ENCODE data around the gene KCNQ2.

KCNQ2 gene

DNA sequence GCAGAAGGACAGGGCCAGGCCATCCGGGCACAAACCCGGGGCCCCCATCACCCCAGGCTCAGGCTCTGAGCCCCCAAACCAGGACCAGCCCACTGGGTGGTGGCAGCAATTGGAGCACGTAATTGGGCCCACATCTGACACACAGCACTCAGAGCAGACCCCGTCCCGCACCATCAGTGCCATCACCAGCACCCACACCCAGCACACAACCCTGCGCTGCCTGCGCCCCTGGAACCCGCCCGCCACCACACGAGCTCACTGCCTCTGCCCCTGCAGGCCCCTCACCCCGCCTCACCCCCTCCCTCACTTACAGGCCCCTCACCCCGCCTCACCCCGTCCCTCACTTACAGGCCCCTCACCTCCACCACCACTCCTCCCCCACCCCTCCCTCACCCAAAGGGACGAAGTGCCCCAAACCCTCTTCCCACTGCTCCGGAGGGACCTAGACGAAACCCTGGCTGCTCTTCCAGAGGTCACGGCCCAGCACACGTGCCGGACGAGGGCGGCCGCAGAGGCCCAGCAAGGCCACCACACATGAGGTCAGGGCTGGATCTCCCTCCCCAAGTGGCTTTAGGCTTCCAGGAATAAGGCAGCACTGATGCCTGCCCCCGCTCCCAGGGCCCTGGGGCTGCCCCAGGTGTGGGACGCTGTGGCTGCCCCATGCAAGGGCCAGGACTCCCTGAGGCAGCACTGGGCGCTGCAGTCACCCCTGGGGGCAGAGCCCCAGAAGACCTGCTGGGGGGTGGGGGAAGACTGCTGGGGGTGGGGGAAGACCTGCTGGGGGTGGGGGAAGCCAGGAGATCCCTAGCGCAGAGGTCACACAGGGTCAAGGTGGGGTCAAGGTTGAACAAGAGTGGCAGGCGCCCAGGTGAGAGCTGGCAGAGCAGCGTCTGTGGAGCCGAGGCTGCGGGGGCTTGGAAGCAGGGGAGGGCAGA, 22.4 kb downstream of the KCNQ2 start:
- DNase-seq (no peak), ATAC-seq (no peak)
- Mint-ChIP-seq H3K4me1 (peaks cover 1% of the 10 kb centered on the region), H3K4me3 (no peak overlapping the region), H3K36me3 (ENCODE audit: low read depth) (no peaks in the 10 kb centered on the region), H3K27ac (no peak overlapping the region), H3K9me3 (no peaks in the 10 kb centered on the region), H3K27me3 (peaks cover 28% of the 10 kb centered on the region)

- ATAC-seq (no peak), DNase-seq (no peak)
- H3K4me3 Mint-ChIP-seq = no peak overlapping the region
- H3K9me3 Mint-ChIP-seq = no peaks in the 10 kb centered on the region
- no peaks in the 10 kb centered on the region for H3K4me1 Mint-ChIP-seq
- peaks cover 21% of the 10 kb centered on the region for H3K27me3 Mint-ChIP-seq
- no peaks in the 10 kb centered on the region for H3K36me3 Mint-ChIP-seq (ENCODE audit: low read depth)
- no peak overlapping the region for H3K27ac Mint-ChIP-seq
These were observed 23.4 kb downstream of the KCNQ2 start for GRCh38 chr20:63449025-63449424.

DNA sequence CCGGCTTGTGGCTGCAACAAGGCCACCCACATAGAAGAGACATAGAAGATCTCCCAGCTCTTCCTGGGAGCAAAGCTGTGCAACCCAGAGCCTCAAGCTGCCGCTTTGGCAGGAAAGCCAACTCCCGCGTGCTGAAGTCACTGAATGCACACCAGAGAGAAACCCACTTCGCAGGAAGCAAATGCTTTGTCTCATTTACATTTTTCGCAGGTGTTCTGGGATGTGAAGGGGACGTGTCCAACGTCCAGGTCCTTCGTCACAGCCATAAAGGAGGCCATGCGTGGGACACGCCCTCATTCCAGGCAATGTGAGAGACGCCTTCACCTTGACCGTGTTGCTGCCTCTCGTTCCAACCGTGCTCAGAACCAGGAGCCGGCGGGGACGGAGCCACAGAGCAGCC, 24.4 kb downstream of the KCNQ2 start:
- Mint-ChIP-seq H3K36me3 (ENCODE audit: low read depth) (no peaks in the 10 kb centered on the region), H3K4me1 (peaks cover under 1% of the 10 kb centered on the region)

DNA sequence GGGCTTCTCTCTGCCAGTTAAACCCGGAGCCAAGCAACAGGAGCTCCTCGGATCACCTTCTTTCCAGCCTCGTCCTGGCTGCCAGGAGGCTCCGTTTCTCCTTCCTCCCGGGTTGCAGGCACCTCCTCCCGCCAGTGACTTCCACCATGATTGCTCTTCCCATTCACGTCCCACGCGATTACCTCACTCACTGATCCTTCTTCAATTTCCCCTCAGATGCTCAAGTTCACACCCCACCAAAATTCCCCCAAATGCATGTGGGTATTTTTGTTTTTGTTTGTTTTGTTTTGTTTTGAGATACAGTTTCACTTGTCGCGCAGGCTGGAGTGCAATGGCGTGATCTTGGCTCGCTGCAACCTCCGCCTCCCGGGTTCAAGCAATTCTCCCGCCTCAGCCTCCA, 25.1 kb downstream of the KCNQ2 start:
- Mint-ChIP-seq H3K9me3 (no peaks in the 10 kb centered on the region), H3K27me3 (peaks cover 12% of the 10 kb centered on the region), H3K4me1 (peaks cover 4% of the 10 kb centered on the region), H3K36me3 (ENCODE audit: low read depth) (no peaks in the 10 kb centered on the region), H3K4me3 (no peak overlapping the region), H3K27ac (no peak overlapping the region)
- DNase-seq (no peak), ATAC-seq (no peak)

More for the DNA sequence above, 24.4 kb downstream of the KCNQ2 start:
- ATAC-seq (no peak), DNase-seq (no peak)
- peaks cover 12% of the 10 kb centered on the region for H3K27me3 Mint-ChIP-seq
- H3K4me3 Mint-ChIP-seq = no peak overlapping the region
- H3K27ac Mint-ChIP-seq = no peak overlapping the region
- H3K9me3 Mint-ChIP-seq = no peaks in the 10 kb centered on the region

GRCh38 chr20:63446216-63447024, 26.0 kb downstream of the KCNQ2 start:
- no peak for ATAC-seq

GRCh38 chr20:63445075-63445734, 27.2 kb downstream of the KCNQ2 start:
- no peaks in the 10 kb centered on the region for H3K9me3 Mint-ChIP-seq
- no peaks in the 10 kb centered on the region for H3K36me3 Mint-ChIP-seq (ENCODE audit: low read depth)
- H3K27ac Mint-ChIP-seq = no peak overlapping the region
- DNase-seq = no peak
- ATAC-seq = no peak
- H3K27me3 Mint-ChIP-seq = peaks cover 12% of the 10 kb centered on the region
- peaks cover 20% of the 10 kb centered on the region for H3K4me1 Mint-ChIP-seq
- H3K4me3 Mint-ChIP-seq = no peak overlapping the region

More at GRCh38 chr20:63446216-63447024, 26.0 kb downstream of the KCNQ2 start:
- Mint-ChIP-seq H3K4me1 (peaks cover 13% of the 10 kb centered on the region), H3K9me3 (no peaks in the 10 kb centered on the region), H3K36me3 (ENCODE audit: low read depth) (no peaks in the 10 kb centered on the region), H3K27me3 (peaks cover 12% of the 10 kb centered on the region), H3K4me3 (no peak overlapping the region), H3K27ac (no peak overlapping the region)
- no peak for DNase-seq

DNA sequence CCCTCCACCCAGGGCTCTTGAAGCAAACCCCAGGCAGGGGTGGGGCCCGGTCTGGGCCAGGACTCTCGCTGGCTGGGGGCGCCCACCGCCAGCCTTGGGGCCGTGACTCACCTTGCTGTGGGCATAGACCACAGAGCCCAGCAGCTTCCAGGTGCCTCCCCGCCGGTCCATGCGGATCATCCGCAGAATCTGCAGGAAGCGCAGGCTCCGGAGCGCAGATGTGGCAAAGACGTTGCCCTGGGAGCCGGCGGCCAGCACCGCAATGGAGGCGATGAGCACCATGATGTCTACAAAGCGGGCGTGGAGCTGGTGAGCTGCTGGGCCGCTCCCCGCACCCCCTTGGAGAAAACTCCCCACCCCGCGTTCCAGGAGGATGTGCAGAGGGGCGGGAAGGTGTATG, 27.9 kb downstream of the KCNQ2 start:
- H3K27me3 Mint-ChIP-seq = peaks cover 12% of the 10 kb centered on the region
- H3K4me3 Mint-ChIP-seq = no peak overlapping the region
- no peak overlapping the region for H3K27ac Mint-ChIP-seq
- no peaks in the 10 kb centered on the region for H3K9me3 Mint-ChIP-seq
- ATAC-seq (no peak), DNase-seq (no peak)
- H3K36me3 Mint-ChIP-seq (ENCODE audit: low read depth) = no peaks in the 10 kb centered on the region
- H3K4me1 Mint-ChIP-seq = peaks cover 20% of the 10 kb centered on the region

- Mint-ChIP-seq H3K4me3 (no peak overlapping the region), H3K27me3 (peaks cover 11% of the 10 kb centered on the region), H3K27ac (no peak overlapping the region), H3K9me3 (no peaks in the 10 kb centered on the region), H3K4me1 (peaks cover 20% of the 10 kb centered on the region), H3K36me3 (ENCODE audit: low read depth) (no peaks in the 10 kb centered on the region)
- DNase-seq (no peak), ATAC-seq (no peak)
These were observed 28.7 kb downstream of the KCNQ2 start for GRCh38 chr20:63443606-63444395.

DNA sequence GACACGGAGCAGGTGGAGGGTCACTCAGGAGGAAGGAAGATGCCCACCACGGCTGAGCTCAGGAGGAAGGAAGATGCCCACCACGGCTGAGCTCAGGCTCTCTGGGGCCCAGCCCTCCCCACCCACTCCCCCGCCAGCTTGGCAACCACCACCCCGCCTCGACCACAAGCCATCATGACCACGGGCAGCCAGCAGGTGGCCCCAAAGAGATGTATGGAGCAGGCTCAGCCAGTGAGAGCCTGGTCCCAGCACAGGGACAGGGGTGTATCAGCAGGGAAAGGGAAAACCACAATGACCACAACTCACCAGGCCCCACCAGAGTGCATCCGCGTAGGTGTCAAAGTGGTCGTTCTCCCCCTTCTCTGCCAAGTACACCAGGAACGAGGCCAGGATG, 30.4 kb downstream of the KCNQ2 start:
- peaks cover 5% of the 10 kb centered on the region for H3K27me3 Mint-ChIP-seq
- DNase-seq (peak; percentile 77), ATAC-seq (peak; percentile 5)
- peak overlapping the region; percentile 36 for H3K27ac Mint-ChIP-seq
- H3K9me3 Mint-ChIP-seq = no peaks in the 10 kb centered on the region
- peak overlapping the region; percentile 36 for H3K4me3 Mint-ChIP-seq
- peaks cover 20% of the 10 kb centered on the region for H3K4me1 Mint-ChIP-seq
- H3K36me3 Mint-ChIP-seq (ENCODE audit: low read depth) = no peaks in the 10 kb centered on the region

DNA sequence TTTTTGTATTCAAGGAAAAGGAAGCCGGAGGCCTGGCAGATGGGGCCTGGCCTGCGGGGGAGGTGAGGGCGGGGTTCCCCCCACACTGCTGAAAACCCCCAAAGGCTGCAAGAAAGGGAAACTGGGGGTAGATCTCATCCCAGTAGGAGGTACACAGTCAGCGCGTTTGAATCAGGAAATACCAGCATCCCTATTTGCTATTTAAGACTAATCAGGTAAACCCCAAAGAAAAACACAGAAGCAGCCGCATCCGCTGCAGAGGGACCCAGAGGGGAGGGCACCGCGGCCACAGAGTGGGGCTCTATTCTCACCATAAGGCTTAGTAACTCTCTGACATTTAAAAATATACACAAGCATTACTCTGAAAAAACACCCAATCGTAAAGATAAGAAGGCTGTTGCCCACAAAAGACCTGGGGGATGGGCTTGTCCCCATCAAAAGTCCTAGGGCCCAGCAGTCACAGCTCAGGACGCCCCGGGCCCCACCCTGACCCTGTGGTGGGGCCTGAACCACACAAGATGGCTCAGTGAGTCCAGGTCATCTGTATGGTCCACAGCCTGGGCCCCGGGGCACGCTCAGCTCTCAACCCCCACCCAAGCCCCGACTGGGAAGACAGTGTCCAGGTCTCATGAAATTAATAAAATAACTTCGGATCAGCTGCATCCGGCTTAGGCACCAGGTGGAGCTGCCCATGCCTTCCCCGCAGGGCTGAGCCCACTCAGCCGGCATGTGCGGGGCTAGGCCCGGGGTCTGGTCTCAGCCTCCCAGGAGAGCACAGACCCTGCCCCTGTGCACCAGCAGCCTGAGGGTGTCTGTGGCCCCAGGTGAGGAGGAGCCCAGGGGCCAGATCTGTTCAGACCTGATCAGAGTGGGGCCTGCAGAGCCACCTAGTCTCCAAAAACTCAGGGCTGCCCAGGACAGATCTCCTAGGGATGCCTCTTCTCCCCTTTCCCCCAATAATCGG, 31.0 kb downstream of the KCNQ2 start:
- peak; percentile 74 for DNase-seq
- no peaks in the 10 kb centered on the region for H3K9me3 Mint-ChIP-seq
- H3K4me1 Mint-ChIP-seq = peaks cover 20% of the 10 kb centered on the region
- peak; percentile 89 for ATAC-seq
- no peaks in the 10 kb centered on the region for H3K36me3 Mint-ChIP-seq (ENCODE audit: low read depth)
- H3K27ac Mint-ChIP-seq = peak overlapping the region; percentile 56
- peak overlapping the region; percentile 22 for H3K4me3 Mint-ChIP-seq
- H3K27me3 Mint-ChIP-seq = peaks cover 7% of the 10 kb centered on the region

GRCh38 chr20:63440366-63440955, 32.0 kb downstream of the KCNQ2 start:
- Mint-ChIP-seq H3K4me3 (no peak overlapping the region), H3K36me3 (ENCODE audit: low read depth) (no peaks in the 10 kb centered on the region)

GRCh38 chr20:63439866-63440265, 32.6 kb downstream of the KCNQ2 start:
- no peaks in the 10 kb centered on the region for H3K36me3 Mint-ChIP-seq (ENCODE audit: low read depth)
- H3K9me3 Mint-ChIP-seq = no peaks in the 10 kb centered on the region
- H3K27ac Mint-ChIP-seq = no peak overlapping the region
- H3K4me1 Mint-ChIP-seq = peaks cover 23% of the 10 kb centered on the region
- no peak overlapping the region for H3K4me3 Mint-ChIP-seq
- H3K27me3 Mint-ChIP-seq = peaks cover 14% of the 10 kb centered on the region
- DNase-seq (no peak), ATAC-seq (no peak)

More at GRCh38 chr20:63440366-63440955, 32.0 kb downstream of the KCNQ2 start:
- H3K4me1 Mint-ChIP-seq = peaks cover 21% of the 10 kb centered on the region
- ATAC-seq (no peak), DNase-seq (no peak)
- H3K27ac Mint-ChIP-seq = no peak overlapping the region
- H3K27me3 Mint-ChIP-seq = peaks cover 11% of the 10 kb centered on the region
- no peaks in the 10 kb centered on the region for H3K9me3 Mint-ChIP-seq

DNA sequence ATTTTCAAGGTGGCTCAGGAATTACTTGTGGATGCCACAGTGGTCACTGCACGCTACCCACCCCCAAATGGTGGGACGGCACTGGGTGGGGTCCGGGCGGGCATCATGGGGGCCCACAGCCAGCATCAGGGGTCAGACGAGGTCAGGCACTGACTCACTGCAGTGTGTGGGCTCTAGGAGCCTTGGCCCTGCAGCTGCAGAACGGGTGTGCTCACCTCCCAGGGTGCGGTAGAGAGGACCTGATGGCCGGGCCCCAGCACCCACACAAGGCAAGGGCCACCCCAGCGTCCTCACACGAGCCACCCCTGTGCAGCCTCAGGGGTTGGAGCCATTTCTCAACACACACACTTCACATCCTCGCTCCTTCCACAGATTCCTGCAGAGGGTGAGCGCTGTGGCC, 34.3 kb downstream of the KCNQ2 start:
- Mint-ChIP-seq H3K27ac (no peak overlapping the region), H3K4me3 (no peak overlapping the region), H3K36me3 (ENCODE audit: low read depth) (no peaks in the 10 kb centered on the region), H3K9me3 (no peaks in the 10 kb centered on the region), H3K27me3 (peaks cover 20% of the 10 kb centered on the region), H3K4me1 (peaks cover 31% of the 10 kb centered on the region)
- DNase-seq (no peak), ATAC-seq (no peak)
